Sigmoid colon (tissue), 3 donors: ENCODE measurements around the gene STK11.

Source experiments
- CTCF ChIP-seq, 4 experiments: fragments of 450-650 bp in 3 of 4; fragments of 200-600 bp in 1 of 4; IDR thresholded peaks; one replicate each; pipeline ENCODE4 v1.5.1; 2016 to 2019; ENCODE audit warnings: antibody characterized with exemption in 4 of 4, mild to moderate bottlenecking in 3 of 4, moderate library complexity in 2 of 4
- POLR2A ChIP-seq, 2 donors: fragments of 450-650 bp; IDR thresholded peaks; one replicate each; pipeline ENCODE4 v1.6.1; 2016; ENCODE audit warnings: antibody characterized with exemption in 2 of 2, mild to moderate bottlenecking in 2 of 2, moderate library complexity in 2 of 2

- TF ChIP-seq CTCF (IDR thresholded peaks at IDR 0.05) (no peak), POLR2A (IDR thresholded peaks at IDR 0.05) (no peak)
These were observed 8.1 kb downstream of the STK11 start for GRCh38 chr19:1213391-1214286.
